ENCODE data around the gene TTLL11. TPM values are rescaled to one million over a fixed set of nuclear protein-coding genes. Genes with fewer than 3 reads are reported as not detected.

TTLL11 gene
- total RNA-seq, 1 donor from 2014 or later: 23.9 TPM

- peaks cover 5% of the 10 kb centered on the region for H3K36me3 Mint-ChIP-seq (ENCODE audit: unreplicated experiment)
- H3K27ac Mint-ChIP-seq (ENCODE audit: unreplicated experiment): no peak overlapping the region
- H3K4me3 Mint-ChIP-seq (ENCODE audit: unreplicated experiment): no peak overlapping the region
- no peaks in the 10 kb centered on the region for H3K9me3 Mint-ChIP-seq (ENCODE audit: unreplicated experiment)
- no peak for DNase-seq
- no peak for TF ChIP-seq CTCF (IDR thresholded peaks at IDR 0.05; ENCODE audit: partially characterized antibody, unreplicated experiment)
- H3K27me3 Mint-ChIP-seq (ENCODE audit: unreplicated experiment): peaks cover 3% of the 10 kb centered on the region
- peaks cover 18% of the 10 kb centered on the region for H3K4me1 Mint-ChIP-seq (ENCODE audit: low read depth, unreplicated experiment)
Measured at GRCh38 chr9:121880343-121880898, 212.7 kb downstream of the TTLL11 start.

GRCh38 chr9:121878271-121878822, 214.8 kb downstream of the TTLL11 start:
- TF ChIP-seq CTCF (IDR thresholded peaks at IDR 0.05; ENCODE audit: partially characterized antibody, unreplicated experiment): no peak
- Mint-ChIP-seq H3K4me3 (ENCODE audit: unreplicated experiment) (no peak overlapping the region), H3K27me3 (ENCODE audit: unreplicated experiment) (peaks cover 3% of the 10 kb centered on the region), H3K9me3 (ENCODE audit: unreplicated experiment) (peaks cover 2% of the 10 kb centered on the region), H3K4me1 (ENCODE audit: low read depth, unreplicated experiment) (no peaks in the 10 kb centered on the region), H3K27ac (ENCODE audit: unreplicated experiment) (no peak overlapping the region), H3K36me3 (ENCODE audit: unreplicated experiment) (peaks cover 5% of the 10 kb centered on the region)
- DNase-seq: no peak

DNA sequence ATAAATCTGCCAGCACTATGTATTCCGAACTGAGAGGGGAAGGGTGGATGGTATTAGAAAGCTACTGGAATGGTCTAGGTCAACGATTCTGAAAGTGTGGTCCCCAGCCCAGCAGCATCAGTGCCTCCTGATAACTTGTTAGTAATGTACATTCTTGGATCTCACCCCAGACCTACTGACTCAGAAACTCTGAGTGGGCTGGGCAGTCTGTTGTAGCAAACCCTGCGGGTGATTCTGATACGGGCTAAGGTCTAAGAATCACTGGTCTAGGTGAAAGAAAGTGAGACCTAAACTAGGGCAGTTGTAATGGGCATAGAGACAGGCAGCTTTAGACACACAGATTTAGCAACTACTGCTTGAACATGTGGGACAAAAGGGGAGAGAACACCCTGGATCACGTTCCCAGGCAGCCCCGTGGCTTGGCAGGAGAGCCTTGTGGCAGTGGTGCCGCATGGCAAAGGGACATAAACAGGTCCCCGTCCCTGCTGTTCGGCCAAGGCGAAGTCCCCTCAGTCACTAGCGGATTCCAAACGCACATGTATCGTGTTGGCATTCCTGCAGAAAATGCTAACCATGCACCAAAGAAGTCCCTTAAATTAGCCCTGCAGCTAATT, 216.3 kb downstream of the TTLL11 start:
- Mint-ChIP-seq H3K36me3 (ENCODE audit: unreplicated experiment) (no peaks in the 10 kb centered on the region), H3K27me3 (ENCODE audit: unreplicated experiment) (peaks cover 1% of the 10 kb centered on the region)

GRCh38 chr9:121876255-121876654, 216.9 kb downstream of the TTLL11 start:
- DNase-seq: no peak
- H3K36me3 Mint-ChIP-seq (ENCODE audit: unreplicated experiment): no peaks in the 10 kb centered on the region
- H3K9me3 Mint-ChIP-seq (ENCODE audit: unreplicated experiment): peaks cover 2% of the 10 kb centered on the region
- peaks cover 2% of the 10 kb centered on the region for H3K4me1 Mint-ChIP-seq (ENCODE audit: low read depth, unreplicated experiment)
- H3K27ac Mint-ChIP-seq (ENCODE audit: unreplicated experiment): no peak overlapping the region
- H3K4me3 Mint-ChIP-seq (ENCODE audit: unreplicated experiment): no peak overlapping the region
- TF ChIP-seq CTCF (IDR thresholded peaks at IDR 0.05; ENCODE audit: partially characterized antibody, unreplicated experiment): no peak
- peaks cover 1% of the 10 kb centered on the region for H3K27me3 Mint-ChIP-seq (ENCODE audit: unreplicated experiment)

More for the DNA sequence above, 216.3 kb downstream of the TTLL11 start:
- no peak for DNase-seq
- Mint-ChIP-seq H3K27ac (ENCODE audit: unreplicated experiment) (no peak overlapping the region), H3K9me3 (ENCODE audit: unreplicated experiment) (peaks cover 2% of the 10 kb centered on the region), H3K4me3 (ENCODE audit: unreplicated experiment) (no peak overlapping the region), H3K4me1 (ENCODE audit: low read depth, unreplicated experiment) (peaks cover 2% of the 10 kb centered on the region)
- no peak for TF ChIP-seq CTCF (IDR thresholded peaks at IDR 0.05; ENCODE audit: partially characterized antibody, unreplicated experiment)

DNA sequence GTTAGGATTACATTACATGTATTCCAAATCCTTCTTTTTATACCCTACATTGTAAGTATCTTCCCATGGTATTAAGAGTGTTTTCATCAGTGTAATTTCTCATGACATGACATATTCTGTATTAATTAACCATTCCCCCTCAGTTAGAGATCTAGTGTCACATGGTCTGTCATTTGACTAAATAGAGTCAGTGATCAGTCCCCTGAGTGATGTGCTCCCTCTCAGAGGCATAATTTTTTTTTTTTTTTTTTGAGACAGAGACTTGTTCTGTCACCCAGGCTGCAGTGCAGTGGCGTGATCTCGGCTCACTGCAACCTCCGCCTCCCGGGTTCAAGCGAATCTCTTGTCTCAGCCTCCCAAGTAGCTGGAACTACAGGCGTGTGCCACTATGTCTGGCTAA, 218.6 kb downstream of the TTLL11 start:
- H3K27me3 Mint-ChIP-seq (ENCODE audit: unreplicated experiment): peaks cover 1% of the 10 kb centered on the region

More for the DNA sequence above, 218.6 kb downstream of the TTLL11 start:
- H3K4me3 Mint-ChIP-seq (ENCODE audit: unreplicated experiment): no peak overlapping the region
- peaks cover 2% of the 10 kb centered on the region for H3K4me1 Mint-ChIP-seq (ENCODE audit: low read depth, unreplicated experiment)
- H3K36me3 Mint-ChIP-seq (ENCODE audit: unreplicated experiment): no peaks in the 10 kb centered on the region
- TF ChIP-seq CTCF (IDR thresholded peaks at IDR 0.05; ENCODE audit: partially characterized antibody, unreplicated experiment): no peak
- no peak for DNase-seq
- H3K9me3 Mint-ChIP-seq (ENCODE audit: unreplicated experiment): peaks cover 2% of the 10 kb centered on the region
- H3K27ac Mint-ChIP-seq (ENCODE audit: unreplicated experiment): no peak overlapping the region

All from glutamatergic neuron (in vitro differentiated cells).